ENCODE data around the gene C4BPB. TPM values are rescaled to one million over a fixed set of nuclear protein-coding genes. Genes with fewer than 3 reads are reported as not detected.

C4BPB gene
- total RNA-seq, 4 donors from 2014 or later = 1.6 to 2.7 TPM; not detected in 2

GRCh38 chr1:207059881-207060280 is 28.8 kb upstream of the C4BPB start:
- Histone ChIP-seq H3K4me3 (no peak overlapping the region), H3K27me3 (no peaks in the 10 kb centered on the region), H3K9me3 (no peaks in the 10 kb centered on the region), H3K4me1 (no peaks in the 10 kb centered on the region), H3K27ac (no peak overlapping the region), H3K36me3 (peaks cover 0 to 61% of the 10 kb centered on the region in 2 donors)
- TF ChIP-seq POLR2AphosphoS5 (IDR thresholded peaks at IDR 0.05) = no peak
- TF ChIP-seq EP300 (IDR thresholded peaks at IDR 0.05) = no peak
- TF ChIP-seq POLR2A (IDR thresholded peaks at IDR 0.05) = no peak
- TF ChIP-seq CTCF (IDR thresholded peaks at IDR 0.05) = no peak
- ATAC-seq = no peak
- WGBS, 2 donors (ENCODE audit: low coverage in 1 of 2) = no CpG with 5 or more reads among the region's 4 CpGs

- 64 to 100% methylated on average over 3 of the region's 3 CpGs for WGBS, 2 donors (ENCODE audit: low coverage in 1 of 2)
- ATAC-seq = no peak
These were observed 28.1 kb upstream of the C4BPB start for GRCh38 chr1:207060596-207060995.

GRCh38 chr1:207062058-207062457 is 26.6 kb upstream of the C4BPB start:
- Histone ChIP-seq H3K27me3 (no peaks in the 10 kb centered on the region), H3K36me3 (peaks cover 0 to 69% of the 10 kb centered on the region in 2 donors), H3K27ac (no peak overlapping the region), H3K4me3 (no peak overlapping the region), H3K4me1 (no peaks in the 10 kb centered on the region), H3K9me3 (no peaks in the 10 kb centered on the region)
- no peak for TF ChIP-seq POLR2AphosphoS5 (IDR thresholded peaks at IDR 0.05)
- no peak for TF ChIP-seq POLR2A (IDR thresholded peaks at IDR 0.05)
- no peak for TF ChIP-seq EP300 (IDR thresholded peaks at IDR 0.05)
- no peak for TF ChIP-seq CTCF (IDR thresholded peaks at IDR 0.05)
- WGBS, 2 donors (ENCODE audit: low coverage in 1 of 2) = 86% methylated on average over 1 of the region's 1 CpG; no CpG with 5 or more reads in 1 of the 2 donors
- no peak for ATAC-seq

More at GRCh38 chr1:207060596-207060995, 28.1 kb upstream of the C4BPB start:
- Histone ChIP-seq H3K27ac (no peak overlapping the region), H3K4me3 (no peak overlapping the region), H3K36me3 (peaks cover 0 to 68% of the 10 kb centered on the region in 2 donors), H3K27me3 (no peaks in the 10 kb centered on the region), H3K4me1 (no peaks in the 10 kb centered on the region), H3K9me3 (no peaks in the 10 kb centered on the region)
- TF ChIP-seq CTCF (IDR thresholded peaks at IDR 0.05) (no peak), POLR2A (IDR thresholded peaks at IDR 0.05) (no peak), EP300 (IDR thresholded peaks at IDR 0.05) (no peak), POLR2AphosphoS5 (IDR thresholded peaks at IDR 0.05) (no peak)

- no peak for TF ChIP-seq POLR2A (IDR thresholded peaks at IDR 0.05)
- TF ChIP-seq CTCF (IDR thresholded peaks at IDR 0.05) = no peak
- TF ChIP-seq POLR2AphosphoS5 (IDR thresholded peaks at IDR 0.05) = no peak
- TF ChIP-seq EP300 (IDR thresholded peaks at IDR 0.05) = no peak
These were observed 25.6 kb upstream of the C4BPB start for GRCh38 chr1:207063014-207063413.

DNA sequence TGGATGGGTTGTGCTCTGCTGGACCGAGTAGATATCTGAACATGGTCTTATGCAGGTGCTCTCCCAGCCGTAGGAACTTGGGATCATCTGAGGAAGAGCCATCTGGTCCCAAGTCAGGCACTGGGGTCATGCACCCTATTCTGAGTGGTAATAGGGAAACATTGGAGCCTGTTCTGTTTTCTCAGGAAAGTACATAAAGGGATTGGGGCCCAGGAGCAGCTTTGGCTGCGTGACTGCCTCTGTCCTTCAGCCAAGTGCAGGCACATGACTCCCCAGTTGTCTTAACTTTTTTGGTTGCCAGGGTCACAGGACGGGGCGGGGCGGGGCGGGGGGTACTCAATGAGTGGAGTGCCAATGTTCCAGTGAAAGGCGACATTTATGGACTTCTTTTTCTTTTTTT is 24.1 kb upstream of the C4BPB start:
- H3K36me3 ChIP-seq = peaks cover 0 to 94% of the 10 kb centered on the region in 2 donors
- 80% methylated on average over 6 of the region's 8 CpGs; no CpG with 5 or more reads in 1 of the 2 donors for WGBS, 2 donors (ENCODE audit: low coverage in 1 of 2)

More at GRCh38 chr1:207063014-207063413, 25.6 kb upstream of the C4BPB start:
- Histone ChIP-seq H3K27me3 (no peaks in the 10 kb centered on the region), H3K4me3 (no peak overlapping the region), H3K36me3 (peaks cover 0 to 79% of the 10 kb centered on the region in 2 donors), H3K9me3 (no peaks in the 10 kb centered on the region), H3K27ac (no peak overlapping the region), H3K4me1 (no peaks in the 10 kb centered on the region)
- ATAC-seq = no peak
- WGBS, 2 donors (ENCODE audit: low coverage in 1 of 2) = 89% methylated on average over 4 of the region's 5 CpGs; no CpG with 5 or more reads in 1 of the 2 donors

More for the DNA sequence above, 24.1 kb upstream of the C4BPB start:
- Histone ChIP-seq H3K4me1 (no peaks in the 10 kb centered on the region), H3K9me3 (no peaks in the 10 kb centered on the region), H3K4me3 (no peak overlapping the region), H3K27me3 (no peaks in the 10 kb centered on the region), H3K27ac (no peak overlapping the region)
- no peak for ATAC-seq
- no peak for TF ChIP-seq CTCF (IDR thresholded peaks at IDR 0.05)
